ENCODE data around the gene ZBTB8OS.
"Not testable (repeated sequence)": the region's sequence is repeated elsewhere in the genome, so short reads cannot be mapped to it uniquely, and the experiment has no call there.

ZBTB8OS gene

GRCh38 chr1:32650248-32650751 lies at the start of gene ZBTB8OS:
TSS of gene ZBTB8OS (minus strand) at chr1:32650550. CDS start at chr1:32650529, 21 bp downstream.
- peaks cover 24% of the 10 kb centered on the region for H3K4me1 ChIP-seq (ENCODE audit: control insufficient read depth, insufficient read depth, low read length)
- peaks cover 27% of the 10 kb centered on the region for H3K36me3 ChIP-seq (ENCODE audit: control insufficient read depth, insufficient read depth, low read length, severe bottlenecking)
- H3K4me3 ChIP-seq (ENCODE audit: low read length): peak within 1 kb of the TSS; percentile 87
- no peaks in the 10 kb centered on the region for H3K9me3 ChIP-seq (ENCODE audit: control insufficient read depth, low read length)
- peak; percentile 96 for DNase-seq (ENCODE audit: low read depth)
- H3K27me3 ChIP-seq (replicated peaks; ENCODE audit: control insufficient read depth, insufficient read depth, low read length): no peaks in the 10 kb centered on the region
- H3K9ac ChIP-seq (ENCODE audit: low read length): peak within 1 kb of the TSS; percentile 92

- DNase-seq (ENCODE audit: low read depth); H3K4me3 ChIP-seq (ENCODE audit: low read length); H3K9ac ChIP-seq (ENCODE audit: low read length); H3K27me3 ChIP-seq (replicated peaks; ENCODE audit: control insufficient read depth, insufficient read depth, low read length); H3K9me3 ChIP-seq (ENCODE audit: control insufficient read depth, low read length): not testable (repeated sequence)
- peaks cover 54% of the 10 kb centered on the region for H3K4me1 ChIP-seq (ENCODE audit: control insufficient read depth, insufficient read depth, low read length)
- H3K36me3 ChIP-seq (ENCODE audit: control insufficient read depth, insufficient read depth, low read length, severe bottlenecking): peaks cover 38% of the 10 kb centered on the region
Measured at GRCh38 chr1:32696996-32697395, 46.6 kb upstream of the ZBTB8OS start.

- Histone ChIP-seq H3K4me1 (ENCODE audit: control insufficient read depth, insufficient read depth, low read length) (peaks cover 44% of the 10 kb centered on the region), H3K9me3 (ENCODE audit: control insufficient read depth, low read length) (no peaks in the 10 kb centered on the region), H3K36me3 (ENCODE audit: control insufficient read depth, insufficient read depth, low read length, severe bottlenecking) (peaks cover 41% of the 10 kb centered on the region), H3K4me3 (ENCODE audit: low read length) (no peak overlapping the region), H3K27me3 (replicated peaks; ENCODE audit: control insufficient read depth, insufficient read depth, low read length) (no peaks in the 10 kb centered on the region), H3K9ac (ENCODE audit: low read length) (no peak overlapping the region)
- no peak for DNase-seq (ENCODE audit: low read depth)
Measured at GRCh38 chr1:32696041-32696440, 45.7 kb upstream of the ZBTB8OS start.

GRCh38 chr1:32695098-32695904 lies 45.0 kb upstream of the ZBTB8OS start:
- peaks cover 41% of the 10 kb centered on the region for H3K36me3 ChIP-seq (ENCODE audit: control insufficient read depth, insufficient read depth, low read length, severe bottlenecking)
- H3K9ac ChIP-seq (ENCODE audit: low read length): peak overlapping the region; percentile 17
- H3K4me3 ChIP-seq (ENCODE audit: low read length): peak overlapping the region; percentile 10
- no peaks in the 10 kb centered on the region for H3K27me3 ChIP-seq (replicated peaks; ENCODE audit: control insufficient read depth, insufficient read depth, low read length)
- H3K9me3 ChIP-seq (ENCODE audit: control insufficient read depth, low read length): no peaks in the 10 kb centered on the region
- peaks cover 38% of the 10 kb centered on the region for H3K4me1 ChIP-seq (ENCODE audit: control insufficient read depth, insufficient read depth, low read length)
- no peak for DNase-seq (ENCODE audit: low read depth)

GRCh38 chr1:32693455-32694174 lies 43.3 kb upstream of the ZBTB8OS start:
- Histone ChIP-seq H3K9me3 (ENCODE audit: control insufficient read depth, low read length) (no peaks in the 10 kb centered on the region), H3K36me3 (ENCODE audit: control insufficient read depth, insufficient read depth, low read length, severe bottlenecking) (peaks cover 49% of the 10 kb centered on the region), H3K27me3 (replicated peaks; ENCODE audit: control insufficient read depth, insufficient read depth, low read length) (no peaks in the 10 kb centered on the region), H3K4me1 (ENCODE audit: control insufficient read depth, insufficient read depth, low read length) (peaks cover 35% of the 10 kb centered on the region), H3K9ac (ENCODE audit: low read length) (peak overlapping the region; percentile 46), H3K4me3 (ENCODE audit: low read length) (no peak overlapping the region)
- no peak for DNase-seq (ENCODE audit: low read depth)

GRCh38 chr1:32686387-32686786 lies 36.0 kb upstream of the ZBTB8OS start:
- H3K9me3 ChIP-seq (ENCODE audit: control insufficient read depth, low read length): no peaks in the 10 kb centered on the region
- no peak overlapping the region for H3K4me3 ChIP-seq (ENCODE audit: low read length)
- peak overlapping the region; percentile 1 for H3K9ac ChIP-seq (ENCODE audit: low read length)
- DNase-seq (ENCODE audit: low read depth): no peak
- peaks cover 46% of the 10 kb centered on the region for H3K36me3 ChIP-seq (ENCODE audit: control insufficient read depth, insufficient read depth, low read length, severe bottlenecking)
- H3K27me3 ChIP-seq (replicated peaks; ENCODE audit: control insufficient read depth, insufficient read depth, low read length): no peaks in the 10 kb centered on the region
- H3K4me1 ChIP-seq (ENCODE audit: control insufficient read depth, insufficient read depth, low read length): peaks cover 49% of the 10 kb centered on the region

- Histone ChIP-seq H3K36me3 (ENCODE audit: control insufficient read depth, insufficient read depth, low read length, severe bottlenecking) (peaks cover 55% of the 10 kb centered on the region), H3K9ac (ENCODE audit: low read length) (no peak overlapping the region), H3K4me3 (ENCODE audit: low read length) (no peak overlapping the region), H3K9me3 (ENCODE audit: control insufficient read depth, low read length) (no peaks in the 10 kb centered on the region), H3K4me1 (ENCODE audit: control insufficient read depth, insufficient read depth, low read length) (peaks cover 58% of the 10 kb centered on the region), H3K27me3 (replicated peaks; ENCODE audit: control insufficient read depth, insufficient read depth, low read length) (no peaks in the 10 kb centered on the region)
- DNase-seq (ENCODE audit: low read depth): no peak
Measured at GRCh38 chr1:32685498-32685897, 35.1 kb upstream of the ZBTB8OS start.

- Histone ChIP-seq H3K9me3 (ENCODE audit: control insufficient read depth, low read length) (no peaks in the 10 kb centered on the region), H3K4me1 (ENCODE audit: control insufficient read depth, insufficient read depth, low read length) (peaks cover 61% of the 10 kb centered on the region), H3K36me3 (ENCODE audit: control insufficient read depth, insufficient read depth, low read length, severe bottlenecking) (peaks cover 57% of the 10 kb centered on the region), H3K27me3 (replicated peaks; ENCODE audit: control insufficient read depth, insufficient read depth, low read length) (no peaks in the 10 kb centered on the region), H3K9ac (ENCODE audit: low read length) (peak overlapping the region; percentile 34), H3K4me3 (ENCODE audit: low read length) (peak overlapping the region; percentile 46)
- peak; percentile 79 for DNase-seq (ENCODE audit: low read depth)
Measured at GRCh38 chr1:32684167-32684811, 33.9 kb upstream of the ZBTB8OS start.

- Histone ChIP-seq H3K4me3 (ENCODE audit: low read length) (no peak overlapping the region), H3K27me3 (replicated peaks; ENCODE audit: control insufficient read depth, insufficient read depth, low read length) (no peaks in the 10 kb centered on the region), H3K36me3 (ENCODE audit: control insufficient read depth, insufficient read depth, low read length, severe bottlenecking) (peaks cover 61% of the 10 kb centered on the region), H3K9ac (ENCODE audit: low read length) (no peak overlapping the region), H3K4me1 (ENCODE audit: control insufficient read depth, insufficient read depth, low read length) (peaks cover 64% of the 10 kb centered on the region), H3K9me3 (ENCODE audit: control insufficient read depth, low read length) (no peaks in the 10 kb centered on the region)
- no peak for DNase-seq (ENCODE audit: low read depth)
Measured at GRCh38 chr1:32683397-32683796, 33.0 kb upstream of the ZBTB8OS start.

GRCh38 chr1:32681999-32682398 lies 31.6 kb upstream of the ZBTB8OS start:
- DNase-seq (ENCODE audit: low read depth): no peak
- peaks cover 72% of the 10 kb centered on the region for H3K36me3 ChIP-seq (ENCODE audit: control insufficient read depth, insufficient read depth, low read length, severe bottlenecking)
- H3K9ac ChIP-seq (ENCODE audit: low read length): no peak overlapping the region
- H3K4me3 ChIP-seq (ENCODE audit: low read length): no peak overlapping the region
- H3K9me3 ChIP-seq (ENCODE audit: control insufficient read depth, low read length): no peaks in the 10 kb centered on the region
- H3K27me3 ChIP-seq (replicated peaks; ENCODE audit: control insufficient read depth, insufficient read depth, low read length): no peaks in the 10 kb centered on the region
- H3K4me1 ChIP-seq (ENCODE audit: control insufficient read depth, insufficient read depth, low read length): peaks cover 67% of the 10 kb centered on the region

GRCh38 chr1:32681509-32681908 lies 31.2 kb upstream of the ZBTB8OS start:
- peak; percentile 54 for DNase-seq (ENCODE audit: low read depth)
- no peaks in the 10 kb centered on the region for H3K27me3 ChIP-seq (replicated peaks; ENCODE audit: control insufficient read depth, insufficient read depth, low read length)
- peaks cover 74% of the 10 kb centered on the region for H3K36me3 ChIP-seq (ENCODE audit: control insufficient read depth, insufficient read depth, low read length, severe bottlenecking)
- H3K9me3 ChIP-seq (ENCODE audit: control insufficient read depth, low read length): no peaks in the 10 kb centered on the region
- H3K4me1 ChIP-seq (ENCODE audit: control insufficient read depth, insufficient read depth, low read length): peaks cover 65% of the 10 kb centered on the region
- no peak overlapping the region for H3K9ac ChIP-seq (ENCODE audit: low read length)
- H3K4me3 ChIP-seq (ENCODE audit: low read length): no peak overlapping the region

All from adipocyte (in vitro differentiated cells).